HepG2 (cell line): ENCODE data around the gene VAC14. TPM values are rescaled to one million over a fixed set of nuclear protein-coding genes. Genes with fewer than 3 reads are reported as not detected.

Experiments used
- ERF ChIP-seq: IDR thresholded peaks from 2 replicates; pipeline ENCODE4 v1.6.1; 2018; ENCODE audit warnings: missing biosample characterization, missing genetic modification reagents
- FOXA3 ChIP-seq: IDR thresholded peaks from 2 replicates; pipeline ENCODE4 v1.6.1; 2016; ENCODE audit warnings: missing genetic modification reagents, missing compliant biosample characterization
- HES4 ChIP-seq: sonication (generic); formaldehyde crosslinking; IDR thresholded peaks from 2 replicates; pipeline ENCODE4 v1.9.0; 2021; ENCODE audit warnings: mild to moderate bottlenecking, missing genetic modification reagents, borderline replicate concordance
- HNF4A ChIP-seq: sonication (generic); formaldehyde crosslinking; IDR thresholded peaks from 2 replicates; pipeline ENCODE4 v1.4.0; 2020; ENCODE audit warnings: missing genetic modification reagents
- KLF13 ChIP-seq: sonication (generic); formaldehyde crosslinking; IDR thresholded peaks from 2 replicates; pipeline ENCODE4 v1.4.0; 2020; ENCODE audit warnings: mild to moderate bottlenecking, missing genetic modification reagents
- POLR2AphosphoS5 ChIP-seq: IDR thresholded peaks from 2 replicates; pipeline ENCODE4 v1.6.1; 2012; ENCODE audit warnings: low read depth, low read length
- SIN3B ChIP-seq: fragments of 150-350 bp; IDR thresholded peaks from 2 replicates; pipeline ENCODE4 v1.6.1; 2014; ENCODE audit warnings: low read length
- ZNF441 ChIP-seq: sonication (generic); formaldehyde crosslinking; IDR thresholded peaks from 2 replicates; pipeline ENCODE4 v1.7.0; 2021; ENCODE audit warnings: missing genetic modification reagents, borderline replicate concordance
- ZNF558 ChIP-seq: sonication (generic); formaldehyde crosslinking; IDR thresholded peaks from 2 replicates; pipeline ENCODE4 v1.9.0; 2022; ENCODE audit warnings: mild to moderate bottlenecking, missing genetic modification reagents, borderline replicate concordance
- polyA plus RNA-seq, 8 experiments: library from polyadenylated mRNA; depleted of rRNA in 3 of 8; stranded (reverse) in 7 of 8; unstranded in 1 of 8; fragments of >200 nt; fragmentation: Illumina TruSeq in 4 of 8; extraction: Trizol in 4 of 8; gene quantifications; 2 replicates each; pipeline versions ENCODE4 v1.2.1 to v1.2.3, GENCODE V29; 2011 to 2016; ENCODE audit warnings: low read depth in 4 of 8, missing spikeins in 1 of 8, mixed read lengths in 1 of 8; ENCODE audit not compliant: insufficient read depth in 1 of 8
- total RNA-seq, 5 experiments: library from RNA; depleted of rRNA; stranded (reverse); fragments of >200 nt; fragmentation: Illumina TruSeq; extraction: Trizol; gene quantifications; 2 replicates each; pipeline ENCODE4 v1.2.3, GENCODE V29; 2016; ENCODE audit warnings: low read depth in 1 of 5
- TF ChIP-seq, protein P1 (sequence below): sonication (generic); formaldehyde crosslinking; IDR thresholded peaks from 2 replicates; pipeline ENCODE4 v1.4.0; 2020; ENCODE audit warnings: missing genetic modification reagents
- TF ChIP-seq, protein P2 (sequence below): sonication (generic); formaldehyde crosslinking; IDR thresholded peaks from 2 replicates; pipeline ENCODE4 v1.4.0; 2020; ENCODE audit warnings: missing genetic modification reagents
- TF ChIP-seq, protein P3 (sequence below): sonication (generic); formaldehyde crosslinking; IDR thresholded peaks from 2 replicates; pipeline ENCODE4 v1.4.0; 2020; ENCODE audit warnings: missing genetic modification reagents, mild to moderate bottlenecking, borderline replicate concordance
- TF ChIP-seq, protein P4 (sequence below): sonication (generic); formaldehyde crosslinking; IDR thresholded peaks from 2 replicates; pipeline ENCODE4 v1.5.1; 2020; ENCODE audit warnings: missing genetic modification reagents, mild to moderate bottlenecking, borderline replicate concordance
- TF ChIP-seq, protein P5 (sequence below): sonication (generic); formaldehyde crosslinking; IDR thresholded peaks from 2 replicates; pipeline ENCODE4 v1.5.0; 2020; ENCODE audit warnings: missing genetic modification reagents
- TF ChIP-seq, protein P6 (sequence below): IDR thresholded peaks from 2 replicates; pipeline ENCODE4 v1.6.1; 2016

VAC14 gene
- total and polyA plus RNA-seq, 2 of the 13 experiments (the other 11 are each of a cell fraction or from before 2014, with no cell fraction given): 23.5 to 24.6 TPM

DNA sequence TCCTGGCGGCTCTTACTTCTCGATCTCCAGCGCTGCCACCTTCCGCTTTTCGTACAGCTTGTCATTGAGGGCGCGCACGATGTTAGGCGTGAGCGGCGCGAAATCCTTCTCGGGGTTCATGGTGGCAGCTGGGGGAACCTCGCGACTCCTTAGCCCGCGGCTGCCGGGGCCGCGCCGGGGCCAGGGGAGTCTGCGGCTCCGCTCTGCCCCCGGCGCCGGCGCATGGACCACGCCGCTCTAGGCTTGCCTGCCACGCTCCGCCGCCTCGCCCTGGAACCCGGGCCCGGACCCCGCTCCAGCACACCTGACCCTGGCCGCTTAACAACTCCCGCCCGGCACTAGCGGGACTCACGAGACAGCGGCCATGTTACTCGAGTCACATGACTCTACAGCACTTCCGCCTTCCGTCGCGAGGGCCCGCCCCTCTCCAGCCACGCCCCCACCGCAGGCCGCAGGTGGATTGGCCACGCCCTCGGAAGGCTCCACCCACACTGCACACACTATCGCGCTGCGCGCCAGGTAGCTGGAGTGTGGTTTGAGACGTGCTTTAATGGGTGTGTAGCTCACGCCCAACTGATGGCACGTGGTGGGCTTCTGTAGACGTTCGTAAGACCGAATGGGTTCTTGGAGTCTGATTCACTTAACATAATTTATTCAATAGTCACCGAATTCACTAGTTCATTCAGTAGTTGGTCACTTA, at the start of gene VAC14 (continued):
- TF ChIP-seq, protein P1, sequence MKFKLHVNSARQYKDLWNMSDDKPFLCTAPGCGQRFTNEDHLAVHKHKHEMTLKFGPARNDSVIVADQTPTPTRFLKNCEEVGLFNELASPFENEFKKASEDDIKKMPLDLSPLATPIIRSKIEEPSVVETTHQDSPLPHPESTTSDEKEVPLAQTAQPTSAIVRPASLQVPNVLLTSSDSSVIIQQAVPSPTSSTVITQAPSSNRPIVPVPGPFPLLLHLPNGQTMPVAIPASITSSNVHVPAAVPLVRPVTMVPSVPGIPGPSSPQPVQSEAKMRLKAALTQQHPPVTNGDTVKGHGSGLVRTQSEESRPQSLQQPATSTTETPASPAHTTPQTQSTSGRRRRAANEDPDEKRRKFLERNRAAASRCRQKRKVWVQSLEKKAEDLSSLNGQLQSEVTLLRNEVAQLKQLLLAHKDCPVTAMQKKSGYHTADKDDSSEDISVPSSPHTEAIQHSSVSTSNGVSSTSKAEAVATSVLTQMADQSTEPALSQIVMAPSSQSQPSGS: peak; percentile 60
- TF ChIP-seq, protein P2, sequence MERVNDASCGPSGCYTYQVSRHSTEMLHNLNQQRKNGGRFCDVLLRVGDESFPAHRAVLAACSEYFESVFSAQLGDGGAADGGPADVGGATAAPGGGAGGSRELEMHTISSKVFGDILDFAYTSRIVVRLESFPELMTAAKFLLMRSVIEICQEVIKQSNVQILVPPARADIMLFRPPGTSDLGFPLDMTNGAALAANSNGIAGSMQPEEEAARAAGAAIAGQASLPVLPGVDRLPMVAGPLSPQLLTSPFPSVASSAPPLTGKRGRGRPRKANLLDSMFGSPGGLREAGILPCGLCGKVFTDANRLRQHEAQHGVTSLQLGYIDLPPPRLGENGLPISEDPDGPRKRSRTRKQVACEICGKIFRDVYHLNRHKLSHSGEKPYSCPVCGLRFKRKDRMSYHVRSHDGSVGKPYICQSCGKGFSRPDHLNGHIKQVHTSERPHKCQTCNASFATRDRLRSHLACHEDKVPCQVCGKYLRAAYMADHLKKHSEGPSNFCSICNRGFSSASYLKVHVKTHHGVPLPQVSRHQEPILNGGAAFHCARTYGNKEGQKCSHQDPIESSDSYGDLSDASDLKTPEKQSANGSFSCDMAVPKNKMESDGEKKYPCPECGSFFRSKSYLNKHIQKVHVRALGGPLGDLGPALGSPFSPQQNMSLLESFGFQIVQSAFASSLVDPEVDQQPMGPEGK (CRISPR knock-in tag): 0 out of 2 replicates have a peak, but pooled peaks have one; percentile 18
- TF ChIP-seq, protein P3, sequence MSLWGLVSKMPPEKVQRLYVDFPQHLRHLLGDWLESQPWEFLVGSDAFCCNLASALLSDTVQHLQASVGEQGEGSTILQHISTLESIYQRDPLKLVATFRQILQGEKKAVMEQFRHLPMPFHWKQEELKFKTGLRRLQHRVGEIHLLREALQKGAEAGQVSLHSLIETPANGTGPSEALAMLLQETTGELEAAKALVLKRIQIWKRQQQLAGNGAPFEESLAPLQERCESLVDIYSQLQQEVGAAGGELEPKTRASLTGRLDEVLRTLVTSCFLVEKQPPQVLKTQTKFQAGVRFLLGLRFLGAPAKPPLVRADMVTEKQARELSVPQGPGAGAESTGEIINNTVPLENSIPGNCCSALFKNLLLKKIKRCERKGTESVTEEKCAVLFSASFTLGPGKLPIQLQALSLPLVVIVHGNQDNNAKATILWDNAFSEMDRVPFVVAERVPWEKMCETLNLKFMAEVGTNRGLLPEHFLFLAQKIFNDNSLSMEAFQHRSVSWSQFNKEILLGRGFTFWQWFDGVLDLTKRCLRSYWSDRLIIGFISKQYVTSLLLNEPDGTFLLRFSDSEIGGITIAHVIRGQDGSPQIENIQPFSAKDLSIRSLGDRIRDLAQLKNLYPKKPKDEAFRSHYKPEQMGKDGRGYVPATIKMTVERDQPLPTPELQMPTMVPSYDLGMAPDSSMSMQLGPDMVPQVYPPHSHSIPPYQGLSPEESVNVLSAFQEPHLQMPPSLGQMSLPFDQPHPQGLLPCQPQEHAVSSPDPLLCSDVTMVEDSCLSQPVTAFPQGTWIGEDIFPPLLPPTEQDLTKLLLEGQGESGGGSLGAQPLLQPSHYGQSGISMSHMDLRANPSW: no peak; the same call in 1 of the 2 replicates
- TF ChIP-seq, protein P4, sequence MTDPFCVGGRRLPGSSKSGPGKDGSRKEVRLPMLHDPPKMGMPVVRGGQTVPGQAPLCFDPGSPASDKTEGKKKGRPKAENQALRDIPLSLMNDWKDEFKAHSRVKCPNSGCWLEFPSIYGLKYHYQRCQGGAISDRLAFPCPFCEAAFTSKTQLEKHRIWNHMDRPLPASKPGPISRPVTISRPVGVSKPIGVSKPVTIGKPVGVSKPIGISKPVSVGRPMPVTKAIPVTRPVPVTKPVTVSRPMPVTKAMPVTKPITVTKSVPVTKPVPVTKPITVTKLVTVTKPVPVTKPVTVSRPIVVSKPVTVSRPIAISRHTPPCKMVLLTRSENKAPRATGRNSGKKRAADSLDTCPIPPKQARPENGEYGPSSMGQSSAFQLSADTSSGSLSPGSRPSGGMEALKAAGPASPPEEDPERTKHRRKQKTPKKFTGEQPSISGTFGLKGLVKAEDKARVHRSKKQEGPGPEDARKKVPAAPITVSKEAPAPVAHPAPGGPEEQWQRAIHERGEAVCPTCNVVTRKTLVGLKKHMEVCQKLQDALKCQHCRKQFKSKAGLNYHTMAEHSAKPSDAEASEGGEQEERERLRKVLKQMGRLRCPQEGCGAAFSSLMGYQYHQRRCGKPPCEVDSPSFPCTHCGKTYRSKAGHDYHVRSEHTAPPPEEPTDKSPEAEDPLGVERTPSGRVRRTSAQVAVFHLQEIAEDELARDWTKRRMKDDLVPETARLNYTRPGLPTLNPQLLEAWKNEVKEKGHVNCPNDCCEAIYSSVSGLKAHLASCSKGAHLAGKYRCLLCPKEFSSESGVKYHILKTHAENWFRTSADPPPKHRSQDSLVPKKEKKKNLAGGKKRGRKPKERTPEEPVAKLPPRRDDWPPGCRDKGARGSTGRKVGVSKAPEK: no peak
- no peak for TF ChIP-seq HES4 (CRISPR knock-in tag)
- 0 out of 2 replicates have a peak, but pooled peaks have one; percentile 78 for TF ChIP-seq ZNF558 (CRISPR knock-in tag)
- TF ChIP-seq HNF4A (CRISPR knock-in tag): no peak
- peak; percentile 43 for TF ChIP-seq ZNF441 (CRISPR knock-in tag)
- TF ChIP-seq POLR2AphosphoS5: peak; percentile 79
- TF ChIP-seq, protein P5, sequence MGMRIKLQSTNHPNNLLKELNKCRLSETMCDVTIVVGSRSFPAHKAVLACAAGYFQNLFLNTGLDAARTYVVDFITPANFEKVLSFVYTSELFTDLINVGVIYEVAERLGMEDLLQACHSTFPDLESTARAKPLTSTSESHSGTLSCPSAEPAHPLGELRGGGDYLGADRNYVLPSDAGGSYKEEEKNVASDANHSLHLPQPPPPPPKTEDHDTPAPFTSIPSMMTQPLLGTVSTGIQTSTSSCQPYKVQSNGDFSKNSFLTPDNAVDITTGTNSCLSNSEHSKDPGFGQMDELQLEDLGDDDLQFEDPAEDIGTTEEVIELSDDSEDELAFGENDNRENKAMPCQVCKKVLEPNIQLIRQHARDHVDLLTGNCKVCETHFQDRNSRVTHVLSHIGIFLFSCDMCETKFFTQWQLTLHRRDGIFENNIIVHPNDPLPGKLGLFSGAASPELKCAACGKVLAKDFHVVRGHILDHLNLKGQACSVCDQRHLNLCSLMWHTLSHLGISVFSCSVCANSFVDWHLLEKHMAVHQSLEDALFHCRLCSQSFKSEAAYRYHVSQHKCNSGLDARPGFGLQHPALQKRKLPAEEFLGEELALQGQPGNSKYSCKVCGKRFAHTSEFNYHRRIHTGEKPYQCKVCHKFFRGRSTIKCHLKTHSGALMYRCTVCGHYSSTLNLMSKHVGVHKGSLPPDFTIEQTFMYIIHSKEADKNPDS: peak; percentile 69; the same call in 1 of the 2 replicates
- TF ChIP-seq, protein P6, sequence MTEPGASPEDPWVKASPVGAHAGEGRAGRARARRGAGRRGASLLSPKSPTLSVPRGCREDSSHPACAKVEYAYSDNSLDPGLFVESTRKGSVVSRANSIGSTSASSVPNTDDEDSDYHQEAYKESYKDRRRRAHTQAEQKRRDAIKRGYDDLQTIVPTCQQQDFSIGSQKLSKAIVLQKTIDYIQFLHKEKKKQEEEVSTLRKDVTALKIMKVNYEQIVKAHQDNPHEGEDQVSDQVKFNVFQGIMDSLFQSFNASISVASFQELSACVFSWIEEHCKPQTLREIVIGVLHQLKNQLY (CRISPR knock-in tag): peak; percentile 53; the same call in 1 of the 2 replicates
- peak; percentile 88 for TF ChIP-seq ERF (CRISPR knock-in tag)
- TF ChIP-seq FOXA3: peak; percentile 73
- peak; percentile 94 for TF ChIP-seq SIN3B
- peak; percentile 90; the same call in 1 of the 2 replicates for TF ChIP-seq KLF13 (CRISPR knock-in tag)
